ENCODE measurements around the gene GRM8.

Gene GRM8

DNA sequence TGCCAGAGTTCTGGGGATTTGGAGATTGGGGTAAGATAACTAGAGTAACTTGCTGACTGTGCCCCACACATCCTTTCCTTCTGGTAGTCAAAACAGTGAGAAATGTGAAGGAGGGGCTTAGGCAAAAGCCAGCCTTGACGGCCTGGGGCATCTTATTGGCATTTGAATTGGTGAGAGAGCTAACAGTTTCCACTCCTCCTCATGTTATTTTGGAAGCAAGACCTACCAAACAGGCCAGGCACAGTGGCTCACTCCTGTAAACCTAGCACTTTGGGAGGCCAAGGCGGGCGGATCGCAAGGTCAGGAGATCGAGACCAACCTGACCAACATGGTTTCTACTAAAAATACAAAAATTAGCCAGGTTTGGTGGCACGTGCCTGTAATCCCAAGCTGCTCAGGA, 596.6 kb downstream of the GRM8 start:
- no peak for DNase-seq

DNA sequence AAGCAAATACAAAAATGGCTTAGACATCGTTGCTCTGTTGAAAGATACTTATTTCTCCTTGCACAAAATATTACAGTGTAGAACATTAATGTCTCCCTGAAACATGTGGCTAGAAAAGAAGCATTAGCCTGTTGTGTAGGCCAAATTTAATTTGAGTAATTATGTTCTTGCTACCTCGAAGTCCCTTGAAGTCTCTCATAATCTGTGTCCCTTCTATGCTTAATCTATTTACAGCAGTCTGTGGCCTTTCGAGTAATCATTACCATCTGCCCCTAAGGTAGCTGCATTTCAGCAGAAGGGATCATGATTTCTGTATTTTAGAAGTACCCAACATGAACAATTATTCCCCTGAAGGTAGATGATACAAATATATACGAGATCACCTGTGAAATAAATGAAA, 615.2 kb downstream of the GRM8 start:
- no peak for DNase-seq

DNA sequence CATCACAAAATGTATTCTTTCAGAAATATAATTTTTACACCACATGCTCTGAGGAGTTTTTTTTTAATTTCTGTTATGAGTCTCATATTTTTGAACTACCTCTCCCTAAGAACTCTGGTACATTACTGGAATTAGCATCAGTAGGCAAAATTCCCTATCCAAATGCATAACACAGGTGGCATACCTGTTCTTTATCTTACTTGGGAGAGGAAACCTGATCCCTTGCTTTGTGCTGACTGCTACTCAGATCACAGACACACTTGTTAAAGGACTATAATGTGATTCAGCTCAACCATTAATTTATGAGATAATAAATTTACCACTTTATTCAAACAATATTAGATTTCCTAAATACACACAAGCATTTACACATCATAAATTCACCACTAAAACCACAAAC, 617.2 kb downstream of the GRM8 start:
- DNase-seq, result no peak

DNA sequence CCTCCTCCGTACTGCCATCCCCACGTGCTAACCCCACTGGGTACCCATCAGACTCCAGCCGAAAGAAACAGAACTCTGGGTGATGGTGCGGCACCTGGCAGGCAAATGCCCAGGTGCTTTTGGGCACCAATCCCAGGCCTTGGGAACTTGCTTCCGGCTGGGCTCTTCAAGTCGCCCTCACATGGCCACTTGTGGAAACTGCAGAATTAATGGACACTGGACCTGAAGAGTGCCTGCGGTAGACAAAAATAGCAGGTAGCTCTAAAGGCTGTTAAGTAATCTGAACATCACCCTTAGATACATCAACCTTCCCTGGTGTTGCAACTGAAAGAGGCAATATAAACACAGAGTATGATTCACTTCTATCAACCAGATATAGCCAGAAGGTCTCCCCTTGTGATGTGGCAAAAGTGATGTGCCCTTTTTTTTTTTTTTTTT, 644.4 kb downstream of the GRM8 start:
- no peak for DNase-seq

DNA sequence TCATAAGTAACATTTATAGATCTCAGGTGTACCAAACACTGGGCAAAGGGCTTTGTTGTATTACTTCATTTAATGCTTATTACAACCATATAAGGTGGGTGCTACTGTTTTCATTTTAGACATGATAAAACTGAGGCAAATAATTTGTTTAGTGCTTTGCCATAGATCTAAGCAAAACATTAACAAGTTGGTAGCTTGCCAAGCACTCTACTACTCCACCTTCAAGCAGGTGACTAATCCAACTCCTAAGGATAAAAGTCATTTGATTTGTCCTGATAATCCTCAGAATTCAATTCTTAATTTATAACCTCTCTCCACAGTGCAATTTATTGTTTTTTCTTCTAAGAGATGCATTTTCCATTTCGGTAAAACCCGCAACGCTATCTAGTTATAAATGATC, 646.4 kb downstream of the GRM8 start:
- DNase-seq, result no peak

DNA sequence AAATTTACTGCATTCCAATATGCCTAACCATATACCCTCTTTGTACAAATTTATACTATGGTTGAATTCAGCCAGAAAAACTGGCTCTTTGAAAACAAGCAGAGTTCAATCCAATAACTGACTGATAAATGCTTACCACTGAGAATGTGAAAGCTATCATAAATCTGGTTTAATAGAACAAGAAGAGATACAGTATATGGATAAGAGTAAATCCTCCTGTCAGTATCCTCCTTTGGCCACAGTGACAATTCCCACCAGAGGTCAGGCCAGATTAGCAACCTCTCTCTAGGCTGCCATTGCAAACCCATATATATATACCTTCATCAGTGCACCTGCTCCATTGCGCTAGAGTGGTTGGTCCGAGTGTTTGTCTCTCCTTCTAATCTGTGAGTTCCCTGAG, 647.2 kb downstream of the GRM8 start:
- no peak for DNase-seq

DNA sequence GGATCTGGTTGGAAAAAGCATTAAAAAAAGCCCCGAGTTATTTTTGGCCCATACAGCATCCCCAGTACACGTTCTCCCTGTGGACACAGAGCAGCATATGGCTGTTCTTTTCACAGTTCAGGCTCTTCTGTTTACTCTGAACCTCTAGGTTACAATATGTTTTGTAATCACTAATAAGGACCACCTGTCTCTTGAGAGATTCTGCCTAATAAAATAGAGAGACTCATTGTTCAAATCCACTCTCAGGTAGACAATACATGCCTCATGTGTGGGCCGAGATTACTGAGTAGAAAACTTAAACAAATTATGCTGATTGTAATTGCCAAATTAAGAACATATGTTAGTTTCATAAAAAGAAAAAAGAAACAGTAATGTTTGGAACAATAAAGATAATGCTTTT, 647.7 kb downstream of the GRM8 start:
- no peak for DNase-seq

DNA sequence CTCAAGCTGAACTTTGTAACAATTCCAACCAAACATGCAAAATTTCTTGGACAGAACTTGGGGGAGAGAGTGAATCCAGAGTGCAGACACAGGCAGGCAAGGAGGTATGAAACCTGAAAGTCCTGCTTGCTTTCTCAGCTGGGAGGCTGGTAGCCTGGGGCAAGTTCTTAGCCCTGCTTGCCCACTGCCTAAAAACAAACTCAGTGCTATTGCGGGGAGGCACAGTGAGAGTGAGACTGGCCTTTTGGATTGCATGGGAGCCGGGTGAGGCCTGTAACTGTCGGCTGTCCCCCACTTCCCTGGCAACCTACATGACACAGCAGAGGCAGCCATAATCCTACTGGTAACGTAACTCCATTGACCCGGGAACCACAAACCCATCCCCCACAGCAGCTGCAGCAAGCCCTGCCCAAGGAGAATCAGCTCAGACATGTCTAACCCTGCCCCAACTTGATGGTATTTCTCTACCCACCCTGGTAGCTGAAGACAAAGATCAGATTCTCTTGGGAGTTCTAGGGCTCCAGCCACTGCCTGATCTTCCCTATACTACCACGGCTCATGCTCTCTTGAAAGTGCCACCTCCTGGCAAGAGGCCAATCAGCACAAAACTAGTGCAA, 663.6 kb downstream of the GRM8 start:
- DNase-seq, result no peak

DNA sequence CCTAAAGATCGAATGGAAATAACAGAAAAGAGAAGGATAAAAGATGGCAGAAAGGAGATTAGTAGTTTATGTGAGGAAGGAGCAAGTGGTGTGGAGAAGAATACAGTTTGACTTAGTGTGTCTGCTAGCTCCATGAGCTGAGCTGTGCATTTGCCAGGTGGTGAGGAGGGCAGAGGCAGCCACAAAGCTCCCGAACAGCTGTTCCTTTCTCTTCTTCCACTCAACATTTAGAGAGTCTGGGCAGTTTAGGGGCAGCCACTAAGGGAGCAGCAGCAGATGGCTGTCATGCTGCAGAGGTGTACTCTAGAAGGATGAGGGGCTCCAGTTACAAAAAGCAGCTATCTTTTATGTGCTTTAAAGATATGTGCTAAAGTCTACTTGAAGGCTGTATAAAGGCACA, 674.4 kb downstream of the GRM8 start:
- DNase-seq, result no peak

DNA sequence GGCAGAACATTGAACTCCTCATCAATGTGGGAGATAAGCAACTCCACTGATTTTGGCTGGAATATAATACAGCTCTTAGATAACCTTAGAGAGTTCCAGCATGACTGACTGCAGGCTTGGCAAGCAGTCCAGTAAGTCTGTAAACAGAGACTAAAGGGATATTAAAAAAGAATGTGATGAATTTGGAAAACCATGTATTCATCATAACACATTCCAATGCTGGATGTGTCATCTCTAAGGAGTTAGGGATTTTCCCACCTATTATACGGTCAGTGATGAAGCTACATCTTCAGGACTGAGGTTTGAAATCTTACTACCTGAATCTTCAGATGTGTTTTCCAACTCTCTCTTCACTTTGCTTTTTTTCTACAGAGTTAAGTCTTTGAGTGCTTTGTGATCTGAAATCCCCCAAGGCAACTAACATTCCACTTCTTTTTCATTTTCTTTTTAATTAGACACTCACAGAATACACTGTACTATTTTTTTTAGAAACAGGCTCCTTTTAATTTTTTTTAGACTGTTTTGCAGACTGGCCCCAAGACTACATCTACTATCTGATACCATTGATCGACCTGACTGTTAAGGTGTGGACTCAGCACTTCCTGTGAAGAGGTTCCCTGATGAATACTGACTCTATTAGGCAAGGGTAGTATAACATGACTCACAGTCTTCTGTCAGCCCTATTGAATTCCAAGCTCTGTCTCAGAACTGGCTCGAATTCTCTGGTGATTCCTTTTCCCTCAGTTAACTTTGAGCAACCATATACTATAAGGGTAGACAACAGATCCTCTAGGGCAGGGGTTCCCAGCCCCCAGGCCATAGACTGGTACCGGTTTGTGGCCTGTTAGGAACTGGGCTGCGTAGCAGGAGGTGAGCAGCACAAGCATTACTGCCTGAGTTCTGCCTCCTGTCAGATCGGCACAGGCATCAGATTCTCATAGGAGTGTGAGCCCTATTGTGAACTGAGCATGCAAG, 678.2 kb downstream of the GRM8 start:
- no peak for DNase-seq

DNA sequence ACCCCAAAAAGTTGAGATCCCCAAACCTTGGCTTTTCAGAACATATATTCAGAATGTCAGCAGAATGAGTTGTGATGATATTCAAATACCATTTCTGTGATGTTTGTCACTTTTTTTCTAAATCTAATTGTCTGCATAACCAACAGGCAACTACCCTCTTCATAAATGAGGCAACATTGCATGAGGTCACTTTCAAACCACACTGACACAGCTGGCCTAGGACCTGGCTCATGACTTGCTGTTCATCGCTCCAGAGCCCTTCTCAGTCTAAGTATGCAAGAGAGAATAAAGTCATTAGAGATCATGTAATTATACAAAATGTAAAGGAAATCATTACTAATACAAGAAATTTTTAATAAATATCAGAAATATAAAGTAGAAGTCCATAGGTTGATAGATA, 681.9 kb downstream of the GRM8 start:
- no peak for DNase-seq

DNA sequence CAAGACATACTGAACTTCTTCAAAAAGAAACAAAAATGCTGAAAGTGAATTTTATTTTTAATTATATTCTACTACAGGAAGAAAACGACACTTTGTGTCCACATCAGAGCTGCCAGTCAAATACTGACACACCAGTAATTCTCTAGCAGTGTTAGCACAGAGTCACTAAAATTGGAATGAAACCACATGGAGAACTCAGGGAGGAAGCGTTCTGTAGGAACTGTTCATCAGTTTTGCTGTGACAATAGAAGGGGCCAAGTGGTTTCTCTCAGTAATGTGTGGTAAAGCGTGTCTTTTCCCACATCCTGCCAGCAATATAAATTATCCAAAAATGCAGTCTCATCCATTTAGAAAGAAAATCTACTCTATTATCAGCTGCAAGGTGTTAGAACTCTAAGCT, 683.3 kb downstream of the GRM8 start:
- no peak for DNase-seq

DNA sequence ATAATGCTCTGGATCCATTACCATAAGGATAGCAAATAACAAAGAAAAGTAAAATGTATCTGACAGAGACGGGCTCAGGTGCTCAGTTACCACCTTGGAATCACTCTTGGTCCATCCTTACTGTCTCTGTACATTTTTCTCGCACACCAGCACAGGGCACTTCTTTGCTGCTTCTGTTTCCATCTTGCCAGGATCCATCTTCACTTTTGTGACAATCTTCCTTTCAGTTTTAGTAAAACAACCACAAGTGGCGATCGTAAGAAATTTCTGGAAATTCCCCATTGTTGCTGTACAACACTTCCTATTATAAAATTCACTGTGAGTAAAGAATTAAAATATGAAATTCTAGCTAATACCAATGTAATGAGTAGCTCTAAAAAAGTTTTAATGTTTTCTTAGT, 695.5 kb downstream of the GRM8 start:
- DNase-seq, result no peak

DNA sequence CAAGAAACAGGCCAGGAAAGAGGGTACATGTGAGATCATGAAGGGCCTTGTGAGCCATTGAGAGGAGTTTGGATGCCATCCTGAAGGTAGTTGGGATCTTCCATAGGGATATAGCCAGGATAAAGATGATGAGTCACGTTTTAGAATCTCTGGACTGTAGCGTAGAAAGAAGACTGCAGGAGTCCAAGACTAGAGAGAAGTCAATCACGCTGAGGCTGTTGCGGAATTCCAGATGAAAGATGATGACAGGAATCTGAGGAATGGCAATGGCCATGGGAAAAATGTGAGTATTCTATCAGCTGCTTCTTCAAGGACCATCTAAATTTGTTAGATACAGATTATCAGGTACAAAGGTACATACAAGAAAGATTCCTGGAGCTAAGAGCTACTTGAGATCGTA, 711.3 kb downstream of the GRM8 start:
- DNase-seq, result no peak

DNA sequence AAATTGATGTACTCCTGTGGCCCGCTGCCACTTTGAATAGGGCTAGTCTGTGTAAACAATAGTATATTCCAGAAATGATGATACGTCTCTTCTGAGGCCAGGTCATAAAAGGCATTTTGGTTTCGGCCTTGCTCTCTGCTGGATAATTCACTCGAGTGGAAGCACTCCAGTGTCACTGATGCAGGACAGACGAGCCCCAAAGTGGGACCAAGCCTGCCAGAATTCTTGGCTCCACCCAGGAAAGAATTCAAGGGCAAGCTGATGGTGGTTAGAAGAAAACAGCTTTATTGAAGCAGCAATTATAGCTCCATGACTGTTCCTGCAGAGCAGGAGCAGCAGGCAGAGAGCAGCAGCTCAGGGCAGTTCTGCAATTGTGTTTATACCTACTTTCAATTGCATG, 717.6 kb downstream of the GRM8 start:
- DNase-seq, result no peak

DNA sequence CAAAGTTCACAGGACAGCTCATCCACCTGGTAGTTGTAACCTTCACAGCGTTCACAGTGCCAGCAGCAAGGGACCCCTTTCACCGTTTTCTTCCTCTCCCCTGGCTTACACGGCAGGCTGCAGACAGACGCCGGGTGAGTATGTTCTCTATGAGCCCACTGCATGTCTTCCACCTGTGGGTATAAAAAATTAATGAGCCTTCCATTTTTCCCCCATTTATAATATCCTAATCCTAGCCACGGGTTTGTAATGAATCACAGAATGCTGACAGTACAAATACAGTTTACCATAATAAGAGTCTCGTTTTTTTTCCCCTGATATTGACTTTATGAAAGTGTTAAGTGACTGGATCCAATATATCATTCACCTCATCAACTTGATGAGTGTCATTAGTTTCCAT, 719.0 kb downstream of the GRM8 start:
- DNase-seq, result no peak

DNA sequence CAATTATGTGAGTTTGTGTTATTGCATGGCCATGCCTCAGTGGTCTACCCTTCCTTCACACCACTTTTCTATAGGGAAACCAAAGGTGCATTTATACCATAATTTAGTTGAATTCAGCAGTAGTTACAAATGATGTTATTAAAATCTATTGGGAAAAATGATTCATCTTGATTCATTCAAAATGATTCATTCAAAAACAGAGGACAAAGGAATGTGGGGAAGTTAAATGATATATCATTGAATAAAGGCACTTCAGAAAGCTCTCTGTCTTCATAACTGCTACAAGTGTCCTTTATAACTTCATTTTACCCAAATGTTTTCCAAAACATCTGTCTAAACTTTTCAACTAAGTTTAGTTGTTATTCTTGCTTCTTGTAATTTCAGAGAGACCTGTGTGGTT, 722.9 kb downstream of the GRM8 start:
- DNase-seq, result no peak

DNA sequence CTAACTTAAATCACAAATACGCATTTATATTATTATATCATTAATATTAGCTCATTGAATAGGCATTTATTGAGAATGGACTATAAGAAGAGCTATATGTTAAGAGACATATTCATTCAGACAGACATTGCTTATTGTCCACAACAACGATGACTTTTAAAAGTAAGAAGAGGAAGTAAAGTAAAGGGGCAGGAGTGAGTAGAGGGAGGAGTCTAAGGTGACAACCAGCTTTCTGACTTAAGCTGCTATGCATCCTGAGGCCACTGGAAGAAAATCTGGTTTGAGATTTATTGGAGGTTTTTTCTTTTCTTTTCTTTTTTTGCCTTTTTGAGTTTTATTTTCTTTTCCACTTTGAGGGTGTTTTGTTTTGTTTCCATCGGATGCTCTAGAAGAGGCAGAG, 723.5 kb downstream of the GRM8 start:
- no peak for DNase-seq

DNA sequence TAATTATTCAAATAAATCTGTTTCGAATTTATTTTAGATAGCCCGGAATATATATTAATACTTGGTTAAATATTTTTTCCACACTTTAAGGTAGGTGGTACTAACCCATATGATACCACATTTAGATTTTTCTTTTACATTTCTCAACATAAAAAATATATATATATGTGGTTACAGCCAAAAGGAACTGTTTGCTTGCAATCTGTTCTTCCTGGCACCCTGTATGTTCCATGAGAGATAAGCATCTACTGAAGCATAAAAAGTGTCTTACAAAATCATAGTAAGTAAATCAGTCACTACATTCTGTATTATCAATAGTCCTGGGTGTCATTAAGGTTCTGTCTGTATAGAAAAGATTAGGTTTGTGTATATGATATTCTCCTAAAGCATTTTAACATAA, 726.8 kb downstream of the GRM8 start:
- DNase-seq, result no peak

DNA sequence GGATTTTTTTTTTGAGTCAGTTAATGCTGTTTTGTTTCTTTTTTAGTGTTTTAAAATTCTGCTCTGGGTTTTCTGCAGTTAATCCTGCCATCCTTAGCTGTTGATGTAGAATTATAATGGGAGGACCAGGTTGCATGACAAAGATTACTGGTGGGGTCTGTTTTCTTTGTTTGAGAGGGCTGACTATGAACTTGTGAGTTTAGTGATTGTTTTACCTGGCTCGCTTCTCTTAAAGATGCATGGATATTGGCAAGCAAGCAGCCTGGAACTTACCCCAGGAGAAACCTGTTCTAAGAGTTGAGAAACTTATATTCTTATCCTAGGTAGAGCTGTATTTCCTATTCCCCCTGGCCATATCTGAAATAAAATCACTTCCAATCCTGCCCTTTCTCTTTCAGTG, 727.8 kb downstream of the GRM8 start:
- no peak for DNase-seq

DNA sequence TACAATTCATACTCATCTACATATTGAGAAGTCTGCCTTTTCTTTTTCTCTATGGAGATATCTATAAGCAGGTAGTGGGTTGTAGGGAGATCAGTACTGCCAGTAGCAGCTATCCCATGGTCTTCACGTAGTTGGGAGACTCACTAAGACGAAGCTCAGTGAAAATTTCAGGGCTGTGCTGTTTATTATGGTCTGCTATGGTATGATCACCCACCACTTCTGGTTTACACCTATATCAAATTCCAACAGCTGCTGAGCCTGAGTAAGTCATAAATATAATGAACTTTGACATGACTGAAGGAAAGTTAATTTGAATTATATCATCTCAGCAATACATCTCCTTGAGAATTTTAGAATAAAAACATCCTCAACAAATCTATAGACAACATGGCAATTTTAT, 741.7 kb downstream of the GRM8 start:
- DNase-seq, result no peak

DNA sequence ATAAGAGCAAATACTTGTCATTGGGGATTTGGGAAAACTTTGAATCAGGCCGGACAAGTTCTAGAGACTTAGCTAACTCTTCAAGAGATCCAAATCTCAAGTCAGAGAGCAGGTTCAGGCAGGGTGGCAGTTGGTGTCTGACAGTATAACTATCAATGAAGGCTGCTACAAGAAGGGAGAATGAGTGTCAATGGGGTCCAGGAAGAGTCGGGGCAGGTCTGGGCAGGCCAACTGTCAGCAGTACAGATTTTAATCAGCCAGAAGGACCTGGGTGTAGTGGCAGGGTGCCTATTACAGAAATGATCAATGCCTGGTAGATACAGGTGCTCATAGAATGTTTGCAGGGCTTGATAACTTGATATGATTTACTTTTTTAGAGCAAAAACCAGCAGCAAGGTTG, 751.1 kb downstream of the GRM8 start:
- DNase-seq, result no peak

DNA sequence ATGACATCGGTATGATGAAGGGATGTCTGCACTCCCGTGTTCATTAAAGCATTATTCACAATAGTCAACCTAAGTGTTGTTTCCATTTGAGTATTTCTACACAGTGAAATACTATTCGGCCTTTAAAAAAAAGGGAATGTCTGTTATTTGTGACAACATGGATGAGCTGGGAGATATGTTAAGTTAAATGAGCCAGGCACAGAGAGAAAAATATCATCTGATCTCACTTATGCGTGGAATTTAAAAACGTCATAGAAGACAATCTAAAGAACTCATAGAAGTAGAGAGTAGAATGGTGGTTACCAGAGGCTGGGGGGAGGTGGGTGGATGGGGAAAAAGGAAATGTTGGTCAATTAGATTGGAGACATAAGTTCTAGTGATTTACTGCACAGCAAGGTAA, 753.3 kb downstream of the GRM8 start:
- no peak for DNase-seq

DNA sequence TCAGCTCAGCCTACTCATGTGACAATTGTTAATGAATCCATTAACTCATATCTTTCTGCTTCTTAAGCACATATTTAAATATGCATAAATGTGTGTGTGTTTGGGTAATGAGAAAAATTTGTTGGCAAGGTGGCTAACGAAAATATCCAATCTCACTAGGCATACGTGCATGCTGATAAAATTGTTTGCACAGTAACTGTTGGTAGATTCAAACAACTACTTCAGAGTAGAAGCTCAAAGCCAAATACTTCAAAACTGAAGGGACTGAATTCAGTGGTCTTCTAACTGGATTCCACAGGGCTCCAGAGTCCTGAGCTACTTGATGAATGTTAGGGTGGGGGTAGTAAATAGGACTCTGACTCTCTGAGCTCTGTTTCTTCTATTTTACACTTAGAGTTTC, 757.0 kb downstream of the GRM8 start:
- no peak for DNase-seq

DNA sequence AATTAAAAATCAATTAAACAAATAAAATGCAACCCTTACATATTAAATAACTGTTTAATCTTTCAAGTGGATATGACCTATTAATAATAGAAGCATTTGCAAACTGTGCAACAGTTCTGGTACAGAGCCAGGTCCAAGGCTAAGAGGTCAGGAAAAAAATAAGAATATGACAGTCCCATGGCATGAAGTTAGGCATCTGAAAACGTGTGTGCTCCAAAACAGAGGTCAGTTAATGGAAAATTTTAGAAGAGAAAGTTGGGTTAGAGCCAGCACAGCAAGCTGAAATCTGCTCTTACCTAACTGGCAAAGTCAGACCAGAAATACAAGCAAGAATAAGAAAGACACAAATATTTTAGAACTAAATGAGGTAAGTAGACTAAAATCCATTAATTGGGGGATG, 757.7 kb downstream of the GRM8 start:
- no peak for DNase-seq
